Hematopoietic multipotent progenitor cell treated with erythropoietin and hydrocortisone succinate and interleukin-3 and kit ligand, for 17 days (in vitro differentiated cells): ENCODE measurements around the gene PNPLA3.

Source experiments
- DNase-seq: peaks from one replicate; pipeline ENCODE4 v3.0.0-alpha.2; 2015; ENCODE audit warnings: low spot score

PNPLA3 gene

GRCh38 chr22:43968614-43969013, 45.0 kb downstream of the PNPLA3 start:
- no peak for DNase-seq

- DNase-seq = peak; percentile 75
These were observed 45.6 kb downstream of the PNPLA3 start for GRCh38 chr22:43969021-43969878.

- peak; percentile 67 for DNase-seq
These were observed 46.6 kb downstream of the PNPLA3 start for GRCh38 chr22:43969989-43970755.

GRCh38 chr22:43971112-43971511, 47.5 kb downstream of the PNPLA3 start:
- no peak for DNase-seq

- DNase-seq = no peak
These were observed 49.4 kb downstream of the PNPLA3 start for GRCh38 chr22:43972931-43973462.

- DNase-seq = no peak
These were observed 50.5 kb downstream of the PNPLA3 start for GRCh38 chr22:43974028-43974545.

- DNase-seq = no peak
These were observed 51.4 kb downstream of the PNPLA3 start for GRCh38 chr22:43975041-43975440.

GRCh38 chr22:43976861-43977795, 53.5 kb downstream of the PNPLA3 start:
- DNase-seq = no peak

GRCh38 chr22:43978558-43978957, 55.0 kb downstream of the PNPLA3 start:
- DNase-seq = no peak

- no peak for DNase-seq
These were observed 57.0 kb downstream of the PNPLA3 start for GRCh38 chr22:43980579-43980978.

- DNase-seq = no peak
These were observed 57.4 kb downstream of the PNPLA3 start for GRCh38 chr22:43980996-43981395.

- no peak for DNase-seq
These were observed 60.2 kb downstream of the PNPLA3 start for GRCh38 chr22:43983808-43984207.

- no peak for DNase-seq
These were observed 61.9 kb downstream of the PNPLA3 start for GRCh38 chr22:43985532-43985931.

GRCh38 chr22:43988116-43988820, 64.7 kb downstream of the PNPLA3 start:
- DNase-seq = no peak

- no peak for DNase-seq
These were observed 65.4 kb downstream of the PNPLA3 start for GRCh38 chr22:43988960-43989359.

GRCh38 chr22:43990044-43990443, 66.4 kb downstream of the PNPLA3 start:
- DNase-seq = no peak

GRCh38 chr22:43991316-43992020, 67.9 kb downstream of the PNPLA3 start:
- DNase-seq = no peak

GRCh38 chr22:43992331-43992821, 68.8 kb downstream of the PNPLA3 start:
- DNase-seq = no peak

- peak; percentile 73 for DNase-seq
These were observed 69.6 kb downstream of the PNPLA3 start for GRCh38 chr22:43993072-43993760.
